ENCODE data around the gene PITPNM3.

DNA sequence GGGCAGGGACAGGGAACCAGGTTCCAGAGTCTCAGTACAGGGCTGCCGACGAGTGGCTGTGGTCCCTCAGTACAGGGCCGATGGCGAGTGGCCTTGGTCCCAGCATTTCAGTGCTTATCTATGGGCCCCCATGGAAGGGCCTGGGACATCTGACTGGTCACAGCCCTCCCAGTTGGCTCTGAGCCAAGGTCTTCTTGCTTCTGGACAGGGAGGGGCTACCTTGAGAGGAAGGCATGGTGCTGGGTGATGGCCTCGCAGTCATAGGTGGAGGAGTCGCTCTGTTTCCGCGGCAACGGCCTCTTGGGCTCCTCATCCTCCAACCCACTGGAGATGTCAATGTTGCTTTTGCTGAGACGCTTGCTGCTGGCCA, 79.6 kb downstream of the PITPNM3 start:
- TF ChIP-seq, protein P1, sequence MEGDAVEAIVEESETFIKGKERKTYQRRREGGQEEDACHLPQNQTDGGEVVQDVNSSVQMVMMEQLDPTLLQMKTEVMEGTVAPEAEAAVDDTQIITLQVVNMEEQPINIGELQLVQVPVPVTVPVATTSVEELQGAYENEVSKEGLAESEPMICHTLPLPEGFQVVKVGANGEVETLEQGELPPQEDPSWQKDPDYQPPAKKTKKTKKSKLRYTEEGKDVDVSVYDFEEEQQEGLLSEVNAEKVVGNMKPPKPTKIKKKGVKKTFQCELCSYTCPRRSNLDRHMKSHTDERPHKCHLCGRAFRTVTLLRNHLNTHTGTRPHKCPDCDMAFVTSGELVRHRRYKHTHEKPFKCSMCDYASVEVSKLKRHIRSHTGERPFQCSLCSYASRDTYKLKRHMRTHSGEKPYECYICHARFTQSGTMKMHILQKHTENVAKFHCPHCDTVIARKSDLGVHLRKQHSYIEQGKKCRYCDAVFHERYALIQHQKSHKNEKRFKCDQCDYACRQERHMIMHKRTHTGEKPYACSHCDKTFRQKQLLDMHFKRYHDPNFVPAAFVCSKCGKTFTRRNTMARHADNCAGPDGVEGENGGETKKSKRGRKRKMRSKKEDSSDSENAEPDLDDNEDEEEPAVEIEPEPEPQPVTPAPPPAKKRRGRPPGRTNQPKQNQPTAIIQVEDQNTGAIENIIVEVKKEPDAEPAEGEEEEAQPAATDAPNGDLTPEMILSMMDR (IDR thresholded peaks at IDR 0.05; ENCODE audit: poor library complexity), result no peak
- TF ChIP-seq EZH2 (IDR thresholded peaks at IDR 0.05; ENCODE audit: borderline replicate concordance), result no peak

All from hepatocyte (in vitro differentiated cells).